DMS53 treated with DMSO at 0.1 percent for 48 hours (cell line): Measurements from ENCODE around the gene GABBR2.

ENCODE experiments used
- DNase-seq: peaks from one replicate; lab custom pipeline; 2025; ENCODE audit not compliant: unreplicated experiment; lab: John Stamatoyannopoulos, UW

Gene GABBR2

DNA sequence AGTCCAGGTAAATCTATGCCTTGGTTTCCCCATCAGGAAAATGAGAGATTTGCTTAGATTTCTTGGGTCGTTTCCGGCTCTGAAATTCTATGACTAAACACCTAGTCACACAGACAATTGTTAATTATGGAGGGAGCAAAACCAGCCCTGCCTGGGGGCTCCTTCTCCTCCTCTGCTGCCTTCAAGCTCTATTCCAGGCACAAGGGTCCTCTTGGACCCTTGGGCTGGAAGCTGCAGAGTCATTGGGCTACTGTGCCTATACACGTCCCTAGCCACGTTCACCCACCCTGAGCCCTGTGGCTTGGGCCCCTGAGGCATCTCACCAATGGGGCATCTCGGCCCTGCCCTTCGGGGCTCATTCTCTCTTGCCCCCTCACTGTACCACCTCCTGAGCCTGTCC is 379.5 kb downstream of the GABBR2 start:
- no peak for DNase-seq

DNA sequence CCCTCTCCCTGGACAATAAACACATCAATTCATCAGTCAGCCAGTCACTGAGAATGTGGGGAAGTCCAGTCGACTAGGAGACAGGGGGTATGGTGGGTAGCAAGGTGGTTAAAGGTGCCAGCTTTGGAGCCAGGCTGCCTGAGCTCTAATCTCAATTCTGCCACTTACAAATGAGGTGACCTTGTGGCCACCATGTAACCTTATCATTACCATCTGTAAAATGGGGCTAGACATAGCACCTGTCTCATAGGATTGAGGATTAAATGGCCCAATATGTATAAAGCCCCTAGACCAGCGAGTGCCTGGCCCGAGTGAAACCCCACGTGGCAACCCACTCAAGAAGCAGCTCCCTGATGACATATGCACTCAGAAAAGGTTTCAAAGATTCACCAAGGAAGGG is 380.0 kb downstream of the GABBR2 start:
- DNase-seq, result no peak

DNA sequence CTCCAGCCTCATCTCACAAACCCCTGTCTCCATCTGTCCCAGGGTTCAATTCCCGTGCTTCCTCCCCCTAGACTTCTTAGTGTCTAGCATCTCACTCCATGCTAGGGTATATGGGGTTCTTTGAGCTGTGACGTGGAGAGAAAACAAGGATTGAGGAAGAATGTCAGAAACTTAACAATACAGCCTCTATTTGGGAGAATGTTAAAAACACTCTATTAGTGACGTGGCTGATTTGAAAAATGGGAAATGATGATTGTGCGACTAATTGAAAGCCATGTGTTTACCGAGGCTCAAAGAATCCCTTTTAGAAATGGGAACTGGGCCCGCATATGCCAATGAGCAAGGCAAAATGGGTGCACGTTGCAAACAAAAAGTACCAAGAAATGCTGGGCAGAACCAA is 380.6 kb downstream of the GABBR2 start:
- no peak for DNase-seq

DNA sequence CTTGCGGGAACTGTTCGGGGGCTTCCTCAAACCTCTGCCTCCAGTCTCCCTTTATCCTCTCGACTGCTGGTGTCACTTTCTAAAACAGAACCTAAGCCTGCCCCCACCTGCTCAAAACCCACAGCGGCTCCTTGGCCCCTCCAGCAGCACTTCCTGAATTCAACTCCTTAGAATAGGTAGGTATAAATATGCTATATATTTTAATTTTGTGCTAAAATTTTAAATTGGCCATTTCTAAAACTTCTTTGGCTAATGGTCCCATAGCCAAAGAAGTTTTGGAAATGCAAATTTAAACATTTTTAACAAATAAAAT is 381.5 kb downstream of the GABBR2 start:
- no peak for DNase-seq

DNA sequence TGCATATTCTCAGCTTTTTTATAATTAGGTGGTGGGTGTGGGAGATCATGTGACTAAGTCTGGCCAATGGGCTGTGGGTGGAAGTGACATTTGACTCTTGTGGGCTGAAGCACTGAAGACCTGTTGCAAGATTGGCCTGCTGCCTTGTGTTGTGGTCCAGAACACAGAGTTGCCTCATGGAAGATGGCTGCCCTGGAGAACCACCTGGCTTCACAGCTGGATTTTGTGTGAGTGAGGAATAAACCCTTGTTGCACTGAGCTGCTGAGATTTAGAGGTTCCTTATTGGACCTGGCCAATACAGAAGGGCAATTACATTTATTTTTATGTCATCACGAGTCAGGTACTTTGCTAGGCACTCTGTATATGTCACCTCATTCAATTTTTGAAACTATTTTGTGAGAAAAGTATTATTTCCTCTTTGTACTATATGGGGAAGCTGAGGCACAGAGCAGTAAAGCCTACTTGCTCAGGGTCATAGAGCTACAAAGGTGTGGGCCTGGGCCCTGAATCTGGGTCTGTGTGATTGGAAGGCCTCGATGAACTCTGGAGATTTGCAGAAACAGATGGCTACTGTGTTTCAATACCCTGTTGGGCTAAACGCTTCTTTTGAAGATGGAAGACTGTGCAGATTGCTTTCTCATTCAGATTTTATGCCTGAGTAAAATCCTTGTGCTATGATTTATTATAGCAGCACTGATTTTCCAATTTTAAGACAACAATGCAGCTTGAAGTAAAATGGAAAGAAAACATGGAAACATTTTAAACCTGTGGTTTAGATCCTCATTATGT is 382.1 kb downstream of the GABBR2 start:
- DNase-seq, result no peak

DNA sequence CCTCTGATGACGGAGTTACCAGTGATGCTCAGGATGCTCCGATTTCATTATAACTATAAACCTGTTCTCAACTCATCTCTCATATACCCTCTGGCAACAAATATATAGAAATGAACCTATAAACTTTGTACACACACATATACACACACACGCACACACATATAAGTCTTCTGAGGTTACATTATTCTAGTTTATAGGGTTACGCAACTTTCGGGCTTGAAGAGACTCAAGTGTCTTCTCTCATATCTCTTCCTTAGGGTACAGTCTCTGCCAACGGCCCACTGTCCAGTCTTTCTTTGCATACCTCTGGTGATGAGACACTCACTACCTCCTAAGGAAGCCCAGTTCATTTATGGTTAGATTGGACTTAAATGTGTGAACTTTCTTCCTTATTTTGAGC is 383.9 kb downstream of the GABBR2 start:
- no peak for DNase-seq

DNA sequence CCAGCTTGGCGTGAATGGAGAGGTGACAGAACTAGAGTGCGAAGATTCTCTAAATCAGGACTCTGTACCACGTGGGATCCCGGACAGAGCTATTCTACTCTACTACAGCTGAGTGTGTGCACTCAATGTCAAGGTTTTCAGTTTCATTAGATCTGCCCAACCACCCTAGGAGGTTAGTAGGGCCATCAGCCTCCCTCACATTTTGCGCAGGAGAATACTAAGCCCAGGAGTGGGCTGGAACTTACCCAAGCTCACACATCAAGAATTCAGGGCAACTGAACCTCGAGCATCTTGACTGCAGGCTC is 385.0 kb downstream of the GABBR2 start:
- no peak for DNase-seq

DNA sequence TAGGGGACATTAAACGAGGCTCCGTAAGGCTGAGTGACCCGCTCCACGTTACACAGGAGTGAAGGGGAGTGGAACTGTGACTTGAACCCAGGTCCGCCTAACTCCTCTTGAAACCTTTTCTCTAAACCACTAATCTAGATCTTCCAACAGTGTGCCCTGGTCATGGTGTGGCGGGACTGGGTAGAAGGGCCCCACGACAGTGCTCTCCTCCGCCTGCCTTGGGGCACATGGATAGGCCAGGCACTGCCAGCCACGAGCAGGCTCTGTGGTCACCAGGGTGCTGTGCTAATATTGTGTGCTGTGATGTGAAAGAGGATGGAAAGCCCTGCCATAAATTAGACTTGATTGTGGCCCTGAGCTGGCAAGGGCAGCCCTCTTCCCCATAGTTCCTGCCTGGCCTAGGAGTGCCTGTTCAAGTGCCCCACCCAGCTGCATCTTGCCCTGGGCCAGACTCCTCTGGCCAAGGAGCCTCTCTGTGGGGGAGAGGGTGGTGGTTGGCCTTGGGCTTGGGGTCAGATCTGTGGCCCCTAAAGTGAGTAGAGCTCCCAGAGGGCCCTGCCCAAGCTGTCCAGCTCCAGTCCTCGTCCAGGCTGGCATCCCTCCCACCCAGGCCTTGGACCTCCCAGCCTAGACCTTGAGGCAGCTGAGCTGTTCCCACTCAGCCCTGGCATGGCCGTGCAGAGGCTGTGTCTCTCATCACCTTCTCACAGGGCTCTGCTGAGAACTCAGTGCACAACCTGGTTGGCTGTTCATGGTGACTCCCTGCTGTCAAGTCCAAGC is 385.5 kb downstream of the GABBR2 start:
- DNase-seq, result no peak

DNA sequence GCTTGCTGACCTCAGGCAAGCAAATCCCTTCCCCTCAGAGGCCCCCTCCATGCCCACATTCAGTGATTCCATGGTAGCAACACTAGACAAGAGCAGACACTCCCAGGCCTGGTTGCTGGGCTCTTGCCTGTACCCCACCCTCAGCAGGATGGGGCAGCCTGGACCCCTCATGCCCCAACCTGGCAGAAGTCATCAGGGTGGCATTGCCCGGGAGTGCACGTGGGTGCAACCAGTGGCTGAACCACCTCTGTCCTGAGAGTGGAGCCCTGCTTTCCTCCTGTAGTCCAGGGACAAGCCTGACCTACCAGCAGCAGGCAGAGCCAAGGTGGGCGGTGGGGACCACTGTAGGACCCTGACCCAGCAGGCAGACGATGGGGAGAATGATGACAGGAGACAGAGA is 387.5 kb downstream of the GABBR2 start:
- DNase-seq, result no peak

DNA sequence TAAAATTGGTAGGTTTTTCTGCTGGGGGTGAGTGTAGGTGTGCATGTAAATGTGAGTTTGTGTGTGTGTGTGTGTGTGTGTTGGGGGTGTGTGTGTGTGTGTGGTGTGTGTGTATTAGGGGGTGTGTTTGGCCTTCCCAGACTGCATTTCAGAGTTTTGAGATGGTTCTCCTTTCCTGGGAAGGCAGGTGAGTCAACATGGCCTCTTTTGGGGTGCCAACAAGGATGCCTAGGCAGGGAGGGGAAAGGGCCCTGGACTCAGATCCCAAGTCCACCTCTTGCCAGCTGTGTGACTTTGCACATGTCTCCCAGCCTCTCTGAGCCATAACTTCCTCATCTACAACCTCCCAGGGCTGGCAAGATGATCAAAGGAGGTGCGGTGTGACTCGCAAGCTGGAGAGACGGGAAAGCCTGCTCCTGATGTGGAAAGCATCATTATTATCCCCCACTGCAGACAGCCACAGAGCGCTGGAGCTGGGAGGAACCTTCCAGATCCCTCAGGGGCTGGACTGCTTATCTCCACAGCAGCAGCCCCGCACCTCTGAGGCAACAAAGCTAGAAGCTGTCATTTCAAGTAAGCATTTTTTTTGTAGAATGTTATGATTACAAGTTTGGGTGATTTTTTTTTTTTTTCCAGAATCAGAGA is 389.8 kb downstream of the GABBR2 start:
- DNase-seq, result no peak

DNA sequence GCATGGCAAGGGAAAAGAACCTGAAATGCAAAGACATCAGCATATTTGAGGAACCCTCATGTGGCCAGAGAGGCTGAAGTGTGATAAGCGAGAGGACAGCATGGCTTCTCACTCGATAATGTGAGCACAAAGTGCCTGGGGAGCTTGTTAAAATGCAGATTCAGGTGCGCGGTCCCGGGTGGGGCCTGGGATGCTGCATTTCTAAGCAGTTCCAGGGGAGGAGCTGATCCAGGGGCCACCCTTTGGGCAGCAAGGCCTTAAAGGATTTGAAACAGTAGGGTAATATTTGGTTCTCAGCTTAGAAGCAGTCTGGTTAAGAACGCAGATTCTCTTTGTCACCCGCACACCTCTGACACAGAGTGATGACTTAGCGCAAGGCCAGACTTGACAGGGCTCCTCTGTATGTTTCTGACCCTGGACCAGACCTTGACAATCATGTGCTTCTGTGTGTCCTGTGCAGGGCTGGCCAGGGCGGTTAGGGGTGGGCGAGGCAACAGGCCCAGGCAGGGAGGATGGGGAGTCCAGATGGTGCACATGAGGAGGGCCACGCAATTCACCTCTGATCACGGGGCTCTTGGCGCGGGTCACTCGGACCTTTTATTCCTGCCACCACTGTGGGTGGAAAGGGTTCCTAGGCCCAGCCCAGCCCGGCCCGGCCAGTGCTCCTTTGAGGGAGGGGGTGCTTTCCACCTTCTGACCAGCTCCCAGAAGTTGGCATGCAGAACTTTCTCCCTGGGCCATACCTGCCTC is 390.5 kb downstream of the GABBR2 start:
- DNase-seq, result no peak

DNA sequence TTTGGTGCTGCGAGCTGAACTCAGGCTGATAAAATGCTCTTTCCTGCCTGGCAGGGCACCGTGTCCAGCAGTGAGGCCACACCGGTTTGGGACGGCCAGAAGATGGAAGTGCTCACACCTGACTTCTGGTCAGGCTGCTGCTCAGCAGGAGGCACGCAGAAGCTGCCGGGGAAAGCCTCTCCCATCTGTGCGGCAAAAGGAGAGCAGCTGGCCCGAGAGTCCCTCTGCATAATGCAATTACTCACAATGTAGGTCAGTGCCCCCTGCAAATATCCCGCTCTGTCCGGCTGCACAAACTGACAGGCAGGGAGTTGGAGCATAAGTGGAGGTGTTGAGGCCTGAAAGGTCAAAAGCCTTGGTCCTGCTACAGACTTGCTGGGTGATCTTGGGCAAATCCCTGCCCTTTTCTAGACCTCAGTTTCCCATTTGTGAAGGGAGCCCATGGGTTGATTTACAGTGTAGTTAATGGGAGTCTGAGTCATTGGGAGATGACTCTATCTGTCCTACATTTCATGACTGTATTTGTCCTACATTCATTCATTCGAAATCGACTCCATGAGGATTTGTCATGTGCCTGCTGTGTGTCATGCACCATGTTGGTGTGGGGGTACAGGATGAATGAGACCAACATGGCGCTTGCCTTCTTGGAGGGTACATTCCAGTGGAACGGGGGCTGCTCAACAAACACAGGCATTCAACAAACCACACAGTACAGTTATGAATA is 391.4 kb downstream of the GABBR2 start:
- DNase-seq, result no peak

DNA sequence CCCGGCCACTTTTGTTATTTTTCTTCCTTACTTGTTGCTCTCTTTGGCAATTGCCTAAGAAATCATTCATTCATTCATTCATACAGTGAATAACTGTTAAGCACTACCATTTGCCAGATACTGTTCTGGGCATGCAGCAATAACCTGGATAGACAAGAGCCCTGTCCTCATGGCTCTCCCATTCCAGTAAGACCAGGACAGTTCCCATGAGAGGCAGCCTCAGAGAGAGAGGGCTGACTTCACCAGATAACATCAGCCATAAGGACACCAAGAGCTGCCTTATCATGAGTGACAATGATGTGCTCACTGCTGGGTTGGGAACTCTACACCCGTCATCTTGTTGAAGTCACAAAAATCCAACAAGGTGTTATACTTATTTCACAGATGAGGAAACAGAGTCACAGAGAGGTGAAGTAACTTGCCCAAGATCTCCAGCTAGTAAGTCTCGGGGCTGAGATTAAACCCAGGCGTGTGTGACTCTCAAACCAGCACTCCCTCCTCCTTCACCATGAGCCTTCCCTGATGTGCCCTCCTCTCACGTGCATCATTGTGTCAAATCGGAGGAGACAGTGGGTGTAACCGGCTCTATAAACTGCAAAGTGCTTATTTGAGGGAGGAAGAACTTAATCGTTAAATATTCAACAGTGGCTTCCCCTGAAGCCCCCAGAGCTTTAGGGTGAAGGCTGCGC is 392.1 kb downstream of the GABBR2 start:
- DNase-seq, result no peak

DNA sequence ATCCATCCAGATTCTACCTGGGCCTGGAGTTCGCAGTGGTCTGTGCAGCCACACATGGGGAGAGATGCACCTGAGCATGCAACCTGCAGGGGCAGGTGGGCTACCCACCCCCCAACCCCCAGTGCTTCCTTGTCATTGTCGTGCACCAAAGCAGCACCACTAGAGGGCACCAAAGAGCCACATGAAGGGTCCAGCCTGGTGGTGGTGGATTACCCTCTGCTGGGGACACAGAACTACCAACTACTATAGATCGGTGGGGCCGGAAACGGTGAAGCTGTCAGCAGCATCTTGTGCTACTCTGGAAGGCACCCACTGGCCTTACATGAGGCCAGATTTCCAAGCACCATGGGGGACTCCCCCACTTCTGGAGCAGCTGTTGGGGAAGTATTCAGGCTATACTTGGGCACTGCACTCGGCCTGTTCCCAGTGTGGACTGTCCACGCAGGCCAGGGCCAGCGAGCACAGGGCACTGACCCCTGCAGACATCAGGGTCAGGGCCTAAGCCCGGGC is 393.1 kb downstream of the GABBR2 start:
- DNase-seq, result peak; percentile 60

DNA sequence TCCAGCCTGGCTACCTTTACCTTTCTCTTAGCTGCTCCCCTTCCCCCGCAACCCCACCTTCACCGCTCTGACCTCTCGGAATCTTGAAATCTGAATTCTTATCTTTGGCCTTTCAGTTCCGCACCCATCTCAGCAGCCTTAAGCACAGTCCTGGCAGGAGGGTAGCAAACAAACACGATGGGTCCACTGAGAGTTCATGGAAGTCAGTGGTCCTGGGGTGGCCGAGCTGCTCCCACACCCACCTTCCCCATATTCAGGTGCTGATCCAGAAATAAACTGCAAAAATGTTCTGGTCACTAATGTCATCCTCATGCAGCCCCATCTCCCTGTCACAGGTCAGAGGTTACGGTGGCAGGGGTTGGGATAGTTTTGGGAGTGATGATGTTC is 393.7 kb downstream of the GABBR2 start:
- DNase-seq, result no peak

DNA sequence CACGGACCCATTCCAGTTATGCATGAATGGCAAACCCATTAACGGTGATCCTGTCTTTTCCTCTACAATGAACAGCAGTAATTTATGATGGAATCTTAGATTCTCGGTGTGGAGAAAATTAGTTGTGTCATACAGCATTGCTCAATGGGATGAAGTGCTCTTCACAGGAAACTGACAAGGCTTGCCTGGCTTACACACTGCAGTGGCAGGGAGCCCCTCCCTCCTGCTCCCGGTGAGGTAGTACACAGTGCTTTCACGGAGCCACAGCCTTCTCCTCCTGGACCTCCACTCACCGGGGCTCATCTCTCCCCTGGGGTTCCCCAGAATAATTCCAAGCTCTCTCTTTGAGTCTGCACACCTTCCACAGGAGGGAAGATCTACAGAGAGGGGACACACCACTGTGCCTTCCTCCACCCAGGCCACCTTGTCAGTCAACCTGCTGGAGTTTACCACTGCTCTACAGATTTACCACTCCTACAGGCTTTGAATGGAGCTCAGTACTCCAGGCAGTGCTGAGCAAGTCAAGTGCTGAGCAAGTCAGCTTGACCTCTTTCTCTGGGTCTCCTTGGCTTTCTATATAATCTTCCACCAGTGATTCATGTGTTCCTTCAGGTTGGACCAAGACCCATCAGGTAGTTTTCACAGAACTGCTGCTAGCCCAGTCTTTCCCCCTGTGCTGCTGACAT is 394.2 kb downstream of the GABBR2 start:
- DNase-seq, result no peak

DNA sequence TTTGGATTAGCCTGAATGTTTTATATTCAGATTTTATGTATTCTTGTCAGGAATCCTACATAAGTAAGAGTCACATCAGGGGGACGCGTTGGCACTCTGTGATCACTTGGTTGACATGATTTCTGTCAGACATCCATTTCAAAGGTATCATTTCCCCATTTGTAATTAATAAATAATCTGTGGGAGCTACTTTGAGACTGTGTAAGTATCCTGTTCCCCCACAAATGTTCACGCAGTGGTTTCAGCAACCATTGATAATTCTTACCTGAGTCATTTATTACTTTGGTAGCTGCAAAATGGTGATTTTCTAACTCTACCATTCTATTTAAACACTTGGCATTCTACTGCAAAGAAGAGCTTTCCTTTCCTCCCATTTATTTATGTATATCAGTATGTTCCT is 396.4 kb downstream of the GABBR2 start:
- DNase-seq, result no peak

DNA sequence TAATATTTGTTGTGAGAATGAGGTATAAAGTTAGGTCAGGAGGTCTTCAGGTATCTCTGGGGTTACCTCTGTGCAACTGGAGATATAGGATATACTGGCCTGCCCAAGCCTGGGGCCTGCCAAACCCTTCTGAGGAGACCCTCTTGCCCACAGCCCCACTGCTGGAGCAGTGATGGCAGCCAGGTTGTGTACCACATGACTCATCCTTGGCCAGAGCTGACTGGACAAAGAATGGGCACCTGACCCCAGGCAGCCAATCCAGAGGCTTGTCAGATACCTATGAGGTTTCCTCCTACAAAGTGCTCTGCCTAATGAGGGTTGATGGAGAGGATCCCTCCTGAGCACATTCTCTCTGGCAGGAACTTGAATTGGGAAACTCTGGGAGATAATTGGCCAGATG is 397.2 kb downstream of the GABBR2 start:
- no peak for DNase-seq

DNA sequence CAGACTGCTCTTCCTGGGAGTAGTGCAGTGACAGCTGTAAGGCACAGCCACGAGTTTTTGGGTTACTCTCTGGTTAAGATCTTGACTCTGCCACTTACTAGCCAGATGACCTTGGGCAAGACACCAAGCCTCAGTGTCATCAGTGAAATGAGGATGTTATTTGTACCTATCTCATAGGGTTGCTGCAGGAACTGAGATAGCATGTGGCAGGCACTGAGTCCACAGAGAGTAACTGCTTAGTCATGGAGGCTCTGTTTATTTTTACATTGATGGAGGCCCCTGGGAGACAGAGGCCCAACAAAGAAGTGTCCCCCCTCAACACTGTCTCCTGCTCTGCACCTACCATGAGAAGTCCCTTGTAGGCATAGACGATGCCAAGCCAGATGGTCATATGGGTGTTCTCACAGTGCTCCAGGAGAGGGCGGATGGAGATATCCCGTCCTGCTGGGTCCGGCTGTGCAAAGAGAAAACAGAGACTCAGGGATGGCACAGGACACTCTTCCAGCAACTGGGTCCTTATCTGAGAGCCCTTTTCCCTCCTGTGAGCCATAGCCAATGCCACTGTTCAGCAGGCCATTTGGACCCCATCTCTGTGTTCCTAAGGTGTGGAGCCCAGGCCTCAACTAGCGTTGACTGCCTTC is 397.9 kb downstream of the GABBR2 start:
- no peak for DNase-seq
